ENCODE measurements around the gene L3MBTL1.

- TF ChIP-seq CTCF (IDR thresholded peaks at IDR 0.05; ENCODE audit: extremely low read depth in 1 of 2, insufficient read depth in 1 of 2, low read depth in 1 of 2, low read length in 2 of 2), result no peak
- TF ChIP-seq MAX (IDR thresholded peaks at IDR 0.05; ENCODE audit: insufficient read depth, insufficient read length), result no peak
- no peak for TF ChIP-seq POLR2A (IDR thresholded peaks at IDR 0.05; ENCODE audit: low read depth, low read length)
- TF ChIP-seq POLR2AphosphoS5 (IDR thresholded peaks at IDR 0.05; ENCODE audit: insufficient read depth, low read depth, low read length), result no peak
- TF ChIP-seq EZH2 (IDR thresholded peaks at IDR 0.05; ENCODE audit: borderline replicate concordance, low read depth, low read length, severe bottlenecking), result no peak
- TF ChIP-seq FOS (IDR thresholded peaks at IDR 0.05; ENCODE audit: borderline replicate concordance, insufficient read depth, low read length), result no peak
- TF ChIP-seq JUN (IDR thresholded peaks at IDR 0.05; ENCODE audit: borderline replicate concordance, insufficient read depth, insufficient read length, low read depth), result no peak
These were observed 39.9 kb upstream of the L3MBTL1 start for GRCh38 chr20:43467589-43467988.
